ENCODE data around the gene BRIP1. TPM values are rescaled to one million over a fixed set of nuclear protein-coding genes. Genes with fewer than 3 reads are reported as not detected.

The BRIP1 gene
- polyA plus RNA-seq, 2 of the 4 experiments (the other 2 are of a cell fraction) = 8.0 to 11.5 TPM

- POLR2A ChIA-PET = no interaction called here
- no peak for ATAC-seq
- Histone ChIP-seq H3K4me1 (no peaks in the 10 kb centered on the region), H3K27ac (no peak overlapping the region), H3K4me3 (no peak overlapping the region), H3K4me2 (no peak overlapping the region), H3K9me3 (no peaks in the 10 kb centered on the region)
- CTCF ChIA-PET = interaction anchor here (0.9 to 1.4 kb wide), 3 partner anchors 11 to 236 kb away, joined by 3 to 6 read pairs (median 4); partner anchors contain the start of gene BRIP1
- TF ChIP-seq NPAS2 (CRISPR knock-in tag; IDR thresholded peaks at IDR 0.05; ENCODE audit: borderline replicate concordance) = no peak
- no peak for TF ChIP-seq KDM1A (IDR thresholded peaks at IDR 0.05; ENCODE audit: low read depth)
- TF ChIP-seq EP300 (IDR thresholded peaks at IDR 0.05) = no peak
- whole genome bisulfite sequencing (ENCODE audit: missing lambda C conversion rate) = 83% methylated on average over 2 of the region's 2 CpGs
- DNase-seq (ENCODE audit: low read depth in 1 of 2, low spot score in 1 of 2) = no peak
- peak; percentile 56 for FAIRE-seq
These were observed 10.7 kb upstream of the BRIP1 start for GRCh38 chr17:61874075-61874474.

- ATAC-seq (no peak), FAIRE-seq (no peak), DNase-seq (ENCODE audit: low read depth in 1 of 2, low spot score in 1 of 2) (no peak)
- WGBS (ENCODE audit: missing lambda C conversion rate) = 93% methylated on average over 3 of the region's 3 CpGs
- no peak overlapping the region for H3K27ac ChIP-seq
- H3K4me3 ChIP-seq = no peak overlapping the region
- H3K4me1 ChIP-seq = no peaks in the 10 kb centered on the region
- ChIA-PET CTCF (interaction anchor here (1.3 to 1.5 kb wide), 3 partner anchors 9 to 460 kb away, joined by 3 to 7 read pairs (median 5); partner anchors contain the start of gene BRIP1), POLR2A (no interaction called here)
- no peak for TF ChIP-seq CBX2 (IDR thresholded peaks at IDR 0.05; ENCODE audit: borderline replicate concordance, low read depth)
- no peak for TF ChIP-seq JUN (IDR thresholded peaks at IDR 0.05)
- no peak for TF ChIP-seq TFCP2L1 (CRISPR knock-in tag; IDR thresholded peaks at IDR 0.05)
- no peak for TF ChIP-seq HOXB5 (CRISPR knock-in tag; IDR thresholded peaks at IDR 0.05)
- TF ChIP-seq REST (IDR thresholded peaks at IDR 0.05) = no peak
- no peak overlapping the region for H3K4me2 ChIP-seq
- no peaks in the 10 kb centered on the region for H3K9me3 ChIP-seq
These were observed 8.8 kb upstream of the BRIP1 start for GRCh38 chr17:61872099-61872498.

- H3K9me3 ChIP-seq = no peaks in the 10 kb centered on the region
- H3K4me2 ChIP-seq = no peak overlapping the region
- H3K27ac ChIP-seq = no peak overlapping the region
- ChIA-PET POLR2A (no interaction called here), CTCF (interaction anchor here (0.7 to 1.3 kb wide), 2 partner anchors 30 to 204 kb away, joined by 3 read pairs; no protein-coding TSS in a partner anchor)
- FAIRE-seq = no peak
- peaks cover 4% of the 10 kb centered on the region; the same call in 2 of the 3 replicates for H3K4me1 ChIP-seq
- TF ChIP-seq ELK1 (IDR thresholded peaks at IDR 0.05; ENCODE audit: low read depth, low read length) (no peak), PHF8 (IDR thresholded peaks at IDR 0.05; ENCODE audit: borderline replicate concordance, low read depth) (no peak), CHD4 (IDR thresholded peaks at IDR 0.05; ENCODE audit: borderline replicate concordance) (no peak), JUN (IDR thresholded peaks at IDR 0.05) (no peak), GATA3 (IDR thresholded peaks at IDR 0.05; ENCODE audit: borderline replicate concordance) (no peak), HOXB13 (CRISPR knock-in tag; IDR thresholded peaks at IDR 0.05; ENCODE audit: low read depth) (no peak), HOXB5 (CRISPR knock-in tag; IDR thresholded peaks at IDR 0.05) (no peak), HMGXB4 (CRISPR knock-in tag; IDR thresholded peaks at IDR 0.05; ENCODE audit: borderline replicate concordance) (no peak), ZFP36 (IDR thresholded peaks at IDR 0.05; ENCODE audit: borderline replicate concordance, partially characterized antibody) (no peak), FOXS1 (CRISPR knock-in tag; IDR thresholded peaks at IDR 0.05) (no peak), POLR2A (IDR thresholded peaks at IDR 0.05; ENCODE audit: low read length) (no peak), RCOR1 (IDR thresholded peaks at IDR 0.05; ENCODE audit: low read depth, low read length) (no peak), BHLHE40 (IDR thresholded peaks at IDR 0.05; ENCODE audit: low read depth, low read length) (no peak), ZSCAN20 (CRISPR knock-in tag; IDR thresholded peaks at IDR 0.05) (no peak), HOXA7 (CRISPR knock-in tag; IDR thresholded peaks at IDR 0.05) (no peak)
- WGBS (ENCODE audit: missing lambda C conversion rate) = 90% methylated on average over 3 of the region's 3 CpGs
- no peak for ATAC-seq
- DNase-seq (ENCODE audit: low read depth in 1 of 2, low spot score in 1 of 2) = no peak
- H3K4me3 ChIP-seq = no peak overlapping the region
These were observed 5.8 kb upstream of the BRIP1 start for GRCh38 chr17:61869138-61869537.
